Glomerular endothelial cell (primary cell): Measurements from ENCODE around the gene SAT2. TPM values are rescaled to one million over a fixed set of nuclear protein-coding genes. Genes with fewer than 3 reads are reported as not detected.
A peak's percentile ranks its signal among the peaks of the same experiment; 100 is the strongest.

Source experiments
- DNase-seq: peaks from one replicate; pipeline ENCODE4 v3.0.0-alpha.2; 2011; ENCODE audit warnings: low read depth, low spot score; ENCODE audit errors: extremely low read depth
- total RNA-seq: library from RNA; depleted of rRNA; stranded (reverse); fragments of >200 nt; gene quantifications from 2 replicates; pipeline ENCODE4 v1.2.3, GENCODE V29; 2015

The SAT2 gene
- total RNA-seq, 1 donor from 2014 or later = 42.6 TPM

GRCh38 chr17:7593296-7593695 is 34.3 kb downstream of the SAT2 start:
- DNase-seq = no peak

GRCh38 chr17:7592422-7593021 is 35.1 kb downstream of the SAT2 start:
- no peak for DNase-seq

DNA sequence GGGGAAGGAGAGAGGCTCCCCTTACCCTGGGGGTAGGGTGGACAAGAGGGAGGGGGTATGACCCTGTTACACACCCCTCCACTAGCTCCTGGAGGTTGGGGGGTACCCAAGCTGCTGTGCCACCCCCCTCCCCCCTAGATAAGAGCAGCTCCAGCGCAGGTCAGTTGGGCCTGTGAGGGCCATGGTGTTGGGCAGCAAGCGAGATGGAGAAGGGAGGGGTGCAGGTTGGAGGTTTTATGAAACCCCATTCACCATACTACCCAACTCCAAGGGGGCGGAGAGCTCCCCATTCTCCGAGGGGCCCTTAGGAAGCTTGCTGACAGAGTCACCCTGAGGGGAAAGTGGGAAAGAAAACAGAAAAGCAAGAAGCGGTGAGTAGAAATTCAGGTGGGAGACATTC is 36.0 kb downstream of the SAT2 start:
- DNase-seq = no peak

GRCh38 chr17:7590743-7591142 is 36.9 kb downstream of the SAT2 start:
- DNase-seq = no peak

GRCh38 chr17:7589891-7590691 is 37.5 kb downstream of the SAT2 start, which contains the start of gene SOX15:
SOX15 (minus strand) TSS chr17:7590094; CDS start chr17:7589676, 418 bp downstream.
- DNase-seq = no peak

DNA sequence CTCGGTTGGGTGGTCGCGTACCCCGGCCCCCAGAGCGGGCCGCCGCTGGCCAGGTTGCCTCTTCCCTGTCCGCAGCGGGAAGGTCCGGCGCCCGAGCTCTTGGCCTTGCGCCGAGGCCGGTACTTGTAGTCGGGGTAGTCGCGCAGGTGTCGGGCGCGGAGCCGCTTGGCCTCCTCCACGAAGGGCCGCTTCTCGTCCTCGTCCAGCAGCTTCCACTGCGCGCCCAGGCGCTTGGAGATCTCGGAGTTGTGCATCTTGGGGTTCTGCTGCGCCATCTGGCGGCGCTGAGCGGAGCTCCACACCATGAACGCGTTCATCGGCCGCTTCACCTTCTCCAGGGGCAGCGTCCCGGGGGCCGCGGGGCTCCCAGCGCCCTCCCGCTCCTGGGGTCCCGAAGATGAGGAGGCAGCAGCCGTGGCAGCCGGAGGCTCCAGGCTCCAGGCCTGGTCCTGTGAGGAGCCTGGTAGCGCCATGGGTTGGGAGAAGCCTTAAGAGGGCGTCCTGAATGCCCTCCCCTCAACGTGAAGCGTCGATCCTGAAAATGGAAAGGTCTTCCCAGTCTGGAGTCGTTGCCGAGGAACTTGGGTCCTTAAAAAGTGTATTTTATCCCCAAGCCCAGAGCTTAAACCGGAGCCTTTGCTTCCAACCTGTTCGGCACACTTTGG is 38.3 kb downstream of the SAT2 start:
- peak; percentile 55 for DNase-seq

GRCh38 chr17:7588553-7589203 is 38.9 kb downstream of the SAT2 start:
- no peak for DNase-seq

DNA sequence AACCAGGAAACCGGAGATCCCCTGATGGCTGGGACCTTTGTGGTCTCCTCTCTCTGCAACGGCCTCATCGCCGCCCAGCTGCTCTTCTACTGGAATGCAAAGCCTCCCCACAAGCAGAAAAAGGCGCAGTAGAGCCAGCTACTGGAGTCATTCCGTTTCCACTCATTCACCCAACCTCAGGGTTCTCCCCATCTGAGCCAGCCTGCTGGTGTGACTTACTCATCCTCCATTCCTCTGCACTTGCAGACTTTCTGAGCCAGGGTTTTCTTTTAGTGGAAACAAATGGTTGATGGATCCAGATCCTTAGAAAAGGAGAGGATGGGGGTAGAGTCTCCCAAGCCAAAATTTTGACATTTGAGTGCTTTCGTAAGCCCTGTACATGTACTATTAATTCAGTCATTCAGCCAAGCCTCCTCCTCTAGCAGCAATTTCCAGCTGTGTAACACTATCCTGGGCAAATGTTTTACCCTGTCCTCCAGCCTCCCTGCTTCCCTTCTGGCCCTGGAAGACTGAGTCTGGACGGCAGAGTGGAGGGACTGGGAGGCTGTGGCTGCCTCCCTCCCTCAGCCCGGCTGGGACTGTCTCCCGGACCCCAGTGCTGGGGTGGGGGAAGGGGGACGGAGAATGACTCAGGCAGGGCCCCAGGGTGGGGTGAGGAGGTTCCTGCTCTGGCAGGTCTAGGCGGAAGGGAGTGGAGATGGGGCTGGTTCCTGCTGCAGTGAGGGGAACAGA is 40.0 kb downstream of the SAT2 start:
- no peak for DNase-seq

GRCh38 chr17:7586673-7587419 is 40.8 kb downstream of the SAT2 start:
- no peak for DNase-seq

DNA sequence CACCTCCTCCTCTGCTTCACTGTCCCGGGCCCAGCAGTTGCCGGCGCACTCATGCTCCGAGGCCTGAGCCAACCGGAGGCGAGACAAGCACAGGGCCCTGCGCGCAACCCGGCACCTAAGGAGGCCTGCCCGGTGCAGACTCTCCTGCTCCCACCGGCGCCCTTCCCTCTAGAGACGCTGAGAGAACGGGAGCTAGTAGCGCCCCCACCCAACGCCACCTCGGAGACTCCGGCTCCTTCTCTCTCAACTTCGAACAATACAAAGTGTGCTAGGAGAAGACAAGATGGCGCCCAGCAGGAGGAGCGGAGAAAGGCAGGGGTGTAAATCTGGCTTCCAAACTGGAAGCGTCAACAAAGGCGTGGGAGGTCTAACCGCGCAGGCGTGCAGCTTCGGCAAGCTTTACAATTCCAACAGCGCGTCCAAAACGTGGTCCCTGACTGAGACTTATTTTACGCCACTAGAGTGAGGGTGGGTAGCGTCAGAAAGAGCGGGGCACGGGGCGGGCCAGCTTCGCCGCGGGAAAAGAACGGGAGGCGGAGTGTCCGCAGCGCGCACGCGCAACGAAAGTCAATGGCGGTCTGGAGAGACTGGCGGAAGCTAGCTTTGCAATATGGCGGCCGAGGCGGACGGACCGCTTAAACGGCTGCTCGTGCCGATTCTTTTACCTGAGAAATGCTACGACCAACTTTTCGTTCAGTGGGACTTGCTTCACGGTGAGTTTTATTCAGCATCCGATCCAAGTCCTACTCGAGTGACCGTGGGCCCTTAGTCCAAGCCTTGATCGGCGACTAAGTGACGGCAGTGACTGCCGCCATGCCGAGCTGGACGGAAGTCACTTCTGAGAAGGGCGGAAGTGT is 44.1 kb downstream of the SAT2 start, which contains the start of gene MPDU1:
Gene MPDU1, plus strand, starts transcription at position 600 of the 857 bp plus-strand sequence. Its CDS starts 11 bp downstream, at position 611.
- peak; percentile 86 for DNase-seq

GRCh38 chr17:7582396-7583252 is 45.0 kb downstream of the SAT2 start:
- no peak for DNase-seq

GRCh38 chr17:7580604-7581575 is 46.7 kb downstream of the SAT2 start:
- DNase-seq = no peak

DNA sequence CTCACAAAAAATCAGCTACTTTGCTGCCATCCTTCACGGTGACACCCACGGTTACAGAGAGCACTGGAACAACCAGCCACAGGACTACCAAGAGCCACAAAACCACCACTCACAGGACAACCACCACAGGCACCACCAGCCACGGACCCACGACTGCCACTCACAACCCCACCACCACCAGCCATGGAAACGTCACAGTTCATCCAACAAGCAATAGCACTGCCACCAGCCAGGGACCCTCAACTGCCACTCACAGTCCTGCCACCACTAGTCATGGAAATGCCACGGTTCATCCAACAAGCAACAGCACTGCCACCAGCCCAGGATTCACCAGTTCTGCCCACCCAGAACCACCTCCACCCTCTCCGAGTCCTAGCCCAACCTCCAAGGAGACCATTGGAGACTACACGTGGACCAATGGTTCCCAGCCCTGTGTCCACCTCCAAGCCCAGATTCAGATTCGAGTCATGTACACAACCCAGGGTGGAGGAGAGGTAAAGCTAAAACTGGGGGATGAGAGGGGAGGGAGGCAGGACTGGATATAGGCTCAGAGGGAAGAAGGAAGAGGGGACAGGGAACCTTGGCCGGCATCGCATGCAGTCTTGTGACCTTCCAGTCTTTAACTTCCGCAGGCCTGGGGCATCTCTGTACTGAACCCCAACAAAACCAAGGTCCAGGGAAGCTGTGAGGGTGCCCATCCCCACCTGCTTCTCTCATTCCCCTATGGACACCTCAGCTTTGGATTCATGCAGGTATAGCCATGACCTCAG is 47.6 kb downstream of the SAT2 start:
- no peak for DNase-seq

GRCh38 chr17:7579001-7579833 is 48.4 kb downstream of the SAT2 start, which contains the start of gene CD68:
CD68 (plus strand) TSS chr17:7579638; CDS start chr17:7579678, 40 bp downstream.
- peak; percentile 71 for DNase-seq
